GM13976 (cell line): ENCODE results near the gene SLC23A2.
A peak's percentile ranks its signal among the peaks of the same experiment; 100 is the strongest.

Experiments used
- DNase-seq: peaks from one replicate; pipeline ENCODE4 v3.0.0; 2012; ENCODE audit warnings: low spot score
- in situ Hi-C: fragments of 300-500 bp; cut with MboI; formaldehyde crosslinking; loops from one replicate; pipeline ENCODE4 v1.12.0; 2022; ENCODE audit warnings: low sequenced_read_pairs, mixed read lengths, inconsistent platforms; ENCODE audit not compliant: unreplicated experiment
- TF ChIP-seq, protein P1 (sequence below): IDR thresholded peaks from 2 replicates; pipeline ENCODE4 v1.5.1; 2012; ENCODE audit warnings: borderline replicate concordance, mild to moderate bottlenecking; ENCODE audit not compliant: insufficient read depth; ENCODE audit errors: extremely low read depth, missing control alignments, control extremely low read depth

The SLC23A2 gene

DNA sequence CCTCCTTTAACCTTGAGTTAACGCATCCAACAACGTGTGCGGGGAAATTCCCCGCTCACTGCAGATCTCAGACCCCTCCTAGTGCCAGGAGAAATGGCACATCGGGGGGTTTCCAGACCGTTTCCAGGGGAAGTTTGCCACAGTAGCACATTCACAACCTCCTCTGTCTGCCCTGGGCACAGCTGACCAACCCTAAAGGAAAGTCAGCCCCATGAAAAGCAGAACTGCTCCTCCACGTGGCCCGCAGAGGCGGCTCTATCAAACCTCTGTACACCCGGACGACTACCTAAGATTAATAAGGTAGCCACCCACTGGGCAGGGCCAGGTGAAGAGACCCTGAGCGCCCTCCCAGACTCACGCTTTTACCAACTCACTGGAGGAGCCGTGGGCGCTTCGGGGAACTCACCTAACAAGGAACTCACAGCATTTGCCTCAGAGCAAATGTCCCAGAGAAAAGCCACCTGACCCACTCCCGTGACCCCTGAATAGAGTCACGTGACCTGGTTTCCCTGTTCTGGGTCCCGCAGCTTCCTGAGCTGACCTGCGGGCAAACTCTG, 186.5 kb downstream of the SLC23A2 start:
- in situ Hi-C loops = no loop called here
- TF ChIP-seq, protein P1, sequence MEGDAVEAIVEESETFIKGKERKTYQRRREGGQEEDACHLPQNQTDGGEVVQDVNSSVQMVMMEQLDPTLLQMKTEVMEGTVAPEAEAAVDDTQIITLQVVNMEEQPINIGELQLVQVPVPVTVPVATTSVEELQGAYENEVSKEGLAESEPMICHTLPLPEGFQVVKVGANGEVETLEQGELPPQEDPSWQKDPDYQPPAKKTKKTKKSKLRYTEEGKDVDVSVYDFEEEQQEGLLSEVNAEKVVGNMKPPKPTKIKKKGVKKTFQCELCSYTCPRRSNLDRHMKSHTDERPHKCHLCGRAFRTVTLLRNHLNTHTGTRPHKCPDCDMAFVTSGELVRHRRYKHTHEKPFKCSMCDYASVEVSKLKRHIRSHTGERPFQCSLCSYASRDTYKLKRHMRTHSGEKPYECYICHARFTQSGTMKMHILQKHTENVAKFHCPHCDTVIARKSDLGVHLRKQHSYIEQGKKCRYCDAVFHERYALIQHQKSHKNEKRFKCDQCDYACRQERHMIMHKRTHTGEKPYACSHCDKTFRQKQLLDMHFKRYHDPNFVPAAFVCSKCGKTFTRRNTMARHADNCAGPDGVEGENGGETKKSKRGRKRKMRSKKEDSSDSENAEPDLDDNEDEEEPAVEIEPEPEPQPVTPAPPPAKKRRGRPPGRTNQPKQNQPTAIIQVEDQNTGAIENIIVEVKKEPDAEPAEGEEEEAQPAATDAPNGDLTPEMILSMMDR = no peak
- peak; percentile 76 for DNase-seq

DNA sequence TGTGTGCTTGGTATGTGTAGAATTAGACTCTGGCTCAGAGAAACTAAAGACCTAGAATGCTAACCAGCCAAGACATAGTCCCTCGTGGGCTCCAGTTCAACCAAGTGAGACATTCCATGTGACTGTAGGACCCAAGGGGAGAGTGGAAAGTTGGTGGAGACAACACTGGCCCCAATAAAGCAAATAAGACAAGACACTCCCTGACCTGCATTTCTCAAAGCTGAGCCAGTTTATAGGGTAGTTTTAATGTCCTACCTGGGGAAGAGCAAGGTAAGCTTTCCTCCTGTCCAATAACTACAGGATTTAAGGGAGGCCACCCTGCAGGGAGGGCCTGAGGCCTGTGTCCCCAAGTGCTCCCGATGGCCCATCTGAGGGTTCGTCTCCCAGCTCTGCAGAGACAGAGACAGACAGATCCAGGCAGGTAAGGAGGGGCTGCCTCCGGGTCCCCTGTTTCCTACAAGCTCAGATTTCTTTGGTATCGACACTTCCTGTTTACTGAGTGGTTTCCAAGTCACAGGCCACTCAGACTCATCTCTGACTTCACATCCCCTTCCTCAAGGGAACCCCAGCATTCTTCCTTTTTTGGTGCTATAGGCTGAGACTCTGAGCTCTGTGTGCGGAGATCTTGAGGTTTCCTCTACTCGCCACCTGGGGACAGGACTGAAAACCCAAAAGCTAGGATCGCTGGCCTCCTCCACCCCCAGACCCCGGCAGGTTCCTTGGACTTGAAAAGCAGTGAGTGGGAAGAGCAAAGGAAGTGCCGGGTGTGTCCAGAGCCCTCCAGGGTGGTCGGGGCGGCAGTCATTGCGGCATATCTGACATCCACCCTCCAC, 187.2 kb downstream of the SLC23A2 start:
- in situ Hi-C loops = no loop called here
- TF ChIP-seq, protein P1 = no peak
- DNase-seq = peak; percentile 86

DNA sequence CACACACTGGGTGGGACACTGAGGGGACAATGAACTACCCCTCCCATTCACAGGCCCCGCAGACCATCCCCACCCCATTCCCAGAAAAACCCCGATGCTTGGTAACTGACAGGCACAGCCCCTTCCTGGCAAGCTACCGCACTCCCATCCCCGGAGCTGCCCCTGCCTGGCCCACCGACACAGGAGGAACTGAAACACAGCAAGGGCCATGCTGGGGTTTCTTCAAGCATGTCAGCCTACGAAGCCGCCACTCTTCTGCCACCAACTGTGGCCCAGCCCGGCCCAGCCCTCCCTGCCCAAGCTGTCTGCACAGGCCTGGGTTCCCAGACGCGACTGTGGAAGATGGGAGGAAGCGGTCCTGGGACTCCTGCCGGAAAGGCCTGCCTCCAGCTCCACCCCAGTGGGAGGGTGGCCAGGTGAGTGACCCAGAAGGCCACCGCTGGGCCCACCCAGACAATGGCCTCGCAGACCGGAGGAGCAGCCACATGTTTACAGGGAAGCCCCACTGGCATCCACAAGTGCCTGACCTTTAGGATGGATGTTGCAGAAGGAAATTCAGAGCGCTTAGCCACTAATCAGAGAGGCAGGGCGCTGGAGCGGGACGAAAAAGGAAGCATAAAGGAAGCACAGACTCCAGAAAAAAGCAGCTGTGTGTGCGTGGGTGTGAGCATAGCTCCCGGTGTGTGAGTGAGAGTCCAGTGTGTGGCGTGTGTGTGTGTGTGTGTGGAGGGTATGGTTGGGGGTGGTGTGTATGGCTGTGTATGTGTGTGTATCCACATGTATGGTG, 188.0 kb downstream of the SLC23A2 start:
- in situ Hi-C loops = no loop called here
- DNase-seq = peak; percentile 81
- TF ChIP-seq, protein P1 = no peak

DNA sequence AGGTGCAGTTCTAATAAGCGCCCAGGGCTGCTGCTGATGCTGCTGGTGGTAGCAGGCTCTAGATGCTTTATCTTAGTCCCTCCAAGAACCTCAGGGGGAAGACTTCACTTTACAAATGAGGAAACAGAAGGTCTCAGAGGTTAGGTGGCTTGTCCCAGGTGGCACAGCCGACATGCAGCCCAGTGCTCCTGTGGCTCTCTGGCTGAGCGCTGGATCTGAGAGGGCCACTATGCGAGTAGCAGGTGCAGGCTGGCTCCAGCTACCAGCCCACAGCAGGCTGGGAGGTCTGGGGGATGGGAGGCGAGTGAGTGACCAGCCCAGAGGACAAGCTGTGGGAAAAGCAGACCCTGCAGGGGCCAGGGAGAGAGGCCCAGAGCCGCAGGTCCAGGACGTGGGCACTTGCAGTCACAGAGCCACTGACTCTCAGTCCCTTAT, 188.7 kb downstream of the SLC23A2 start:
- in situ Hi-C loops = no loop called here
- no peak for DNase-seq
- TF ChIP-seq, protein P1 = no peak

DNA sequence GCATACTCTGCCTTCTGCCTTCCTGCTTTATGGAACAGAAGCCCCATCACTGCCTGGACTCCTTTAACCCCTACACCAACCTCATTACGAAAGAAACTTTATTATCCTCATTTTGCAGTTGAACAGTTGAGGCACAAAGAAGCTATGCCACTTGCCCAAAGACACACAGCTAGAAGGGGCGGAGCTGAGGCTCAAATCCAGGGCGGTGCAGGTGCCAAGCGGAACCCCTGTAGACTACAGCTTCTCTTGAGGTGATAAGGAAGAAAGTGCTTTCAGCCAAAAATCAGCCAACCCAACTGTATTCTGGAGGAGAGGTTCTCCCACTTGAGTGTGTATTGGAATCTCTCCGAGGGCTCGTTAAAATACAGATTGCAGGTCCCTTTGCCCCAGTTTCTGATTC, 189.1 kb downstream of the SLC23A2 start:
- DNase-seq = no peak
- TF ChIP-seq, protein P1 = no peak
- in situ Hi-C loops = no loop called here

DNA sequence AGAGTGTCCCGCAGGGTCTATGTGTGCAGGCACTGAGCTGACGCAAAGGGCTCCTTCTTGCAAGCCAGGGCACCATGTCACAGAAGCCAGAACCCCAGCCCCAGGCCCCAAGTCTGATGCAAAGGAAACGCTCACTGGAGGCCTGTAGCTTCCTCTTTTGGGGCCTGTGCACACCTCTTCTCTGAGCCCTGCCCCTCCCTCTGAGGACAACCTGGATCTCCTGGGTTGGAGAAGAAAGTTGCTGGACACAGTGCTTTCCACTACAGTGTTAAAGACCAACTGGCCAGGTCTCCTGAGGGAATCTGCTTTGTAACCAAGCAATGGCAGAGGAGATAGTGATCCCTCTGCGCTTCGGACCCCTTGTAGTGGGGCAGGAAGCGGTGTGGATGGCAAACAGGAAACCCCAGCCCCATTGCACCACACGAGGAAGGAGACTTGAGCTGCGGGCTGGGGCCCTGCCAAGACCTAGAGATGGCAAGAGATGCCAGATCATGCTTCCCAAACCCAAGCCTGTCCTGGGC, 189.6 kb downstream of the SLC23A2 start:
- no peak for DNase-seq
- TF ChIP-seq, protein P1 = no peak
- in situ Hi-C loops = no loop called here
